Stimulated activated CD8-positive, alpha-beta memory T cell treated with anti-CD3 and anti-CD28 coated beads, Interleukin-7, amount 100 ng/mL, for 48 hours (primary cell): ENCODE results near the gene C10orf71.

Experiments
- DNase-seq, 2 donors: peaks; one replicate each; pipeline ENCODE4 v3.0.0-alpha.2; 2020; ENCODE audit warnings: low read depth in 1 of 2; ENCODE audit errors: extremely low read depth in 1 of 2

C10orf71 gene

DNA sequence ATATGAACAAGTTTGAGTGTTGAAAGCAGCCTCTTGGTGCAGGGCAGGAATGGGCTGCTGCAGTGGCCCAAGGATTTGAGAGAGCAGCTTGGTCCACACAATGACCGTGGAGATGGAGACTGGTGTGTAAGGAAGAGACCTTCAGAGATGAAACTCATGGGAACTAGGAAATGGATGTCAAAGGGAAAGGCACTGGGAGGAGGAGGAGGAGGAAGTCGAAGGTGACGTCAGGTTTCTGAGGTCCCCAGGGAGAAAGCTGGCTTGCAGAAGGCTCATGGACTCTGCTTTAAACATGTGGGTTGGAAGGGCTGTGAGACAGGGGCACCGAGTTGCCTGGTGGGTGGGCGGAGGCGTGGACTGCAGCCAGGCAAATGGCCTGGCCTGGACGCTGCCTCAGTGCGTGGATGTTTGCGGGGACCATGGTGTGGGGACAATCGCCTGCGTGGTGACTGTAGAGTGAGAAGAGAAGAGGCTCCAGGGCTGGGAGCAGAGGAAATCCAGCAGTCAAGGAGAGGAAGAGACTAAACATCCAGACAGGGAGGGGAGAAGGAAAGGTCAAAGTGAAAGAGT lies 14.6 kb downstream of the C10orf71 start:
- no peak for DNase-seq

DNA sequence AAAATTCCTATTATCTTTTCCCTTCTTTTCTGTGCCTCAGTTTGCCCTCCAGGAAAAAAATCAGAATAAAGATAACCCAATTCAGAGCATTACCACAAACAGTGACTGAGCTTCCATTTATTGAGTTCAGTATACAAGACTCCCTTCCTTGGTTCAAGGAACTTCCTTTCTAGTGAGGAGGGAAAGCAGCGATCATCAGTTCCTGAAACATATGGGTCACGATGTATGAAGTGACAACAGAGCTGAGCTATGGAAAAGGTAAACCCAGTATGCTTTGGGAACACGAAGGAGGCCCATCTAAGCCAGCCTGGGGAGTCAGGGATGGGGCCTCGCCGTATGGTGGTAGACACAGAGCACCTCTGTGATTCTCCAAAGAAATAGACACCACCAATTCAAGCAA lies 15.8 kb downstream of the C10orf71 start:
- no peak for DNase-seq

DNA sequence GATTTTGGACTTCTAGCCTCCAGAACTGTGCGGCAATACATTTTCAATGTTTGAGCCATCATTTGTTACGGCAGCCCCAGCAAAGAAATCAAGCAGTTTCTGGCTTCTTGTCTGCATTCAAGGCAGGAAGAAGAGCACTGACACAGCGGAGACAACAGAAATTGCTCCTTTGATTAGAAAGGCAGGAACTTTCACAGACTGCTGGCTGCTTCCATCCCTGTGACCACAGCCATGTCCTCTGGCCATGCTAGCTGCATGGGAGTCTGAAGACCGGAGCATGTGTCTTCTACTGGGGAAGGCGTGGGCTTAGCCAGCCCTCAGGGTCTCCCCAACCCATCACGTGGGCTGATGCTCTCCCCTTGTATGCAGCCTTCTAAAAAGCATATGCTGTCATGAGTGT lies 19.1 kb downstream of the C10orf71 start:
- DNase-seq, result no peak

DNA sequence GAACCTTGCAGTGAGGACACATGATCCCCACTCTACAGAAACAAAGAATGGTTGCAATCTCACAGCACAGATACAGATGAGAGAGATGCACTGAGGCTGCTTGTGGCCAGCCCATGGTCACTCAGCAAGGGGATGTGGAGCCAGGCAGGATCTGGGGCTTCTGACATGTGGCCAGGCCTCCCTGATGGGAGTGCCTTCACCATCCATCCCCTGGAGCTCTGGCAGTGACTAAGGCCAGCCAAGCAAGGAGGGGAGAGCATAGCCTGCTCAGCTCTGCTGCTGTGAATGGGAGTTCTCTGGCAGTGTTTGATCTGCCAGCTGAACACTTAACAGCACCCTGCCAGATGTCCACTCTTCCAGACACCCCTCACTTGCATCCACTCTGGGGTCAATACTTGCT lies 19.8 kb downstream of the C10orf71 start:
- no peak for DNase-seq

DNA sequence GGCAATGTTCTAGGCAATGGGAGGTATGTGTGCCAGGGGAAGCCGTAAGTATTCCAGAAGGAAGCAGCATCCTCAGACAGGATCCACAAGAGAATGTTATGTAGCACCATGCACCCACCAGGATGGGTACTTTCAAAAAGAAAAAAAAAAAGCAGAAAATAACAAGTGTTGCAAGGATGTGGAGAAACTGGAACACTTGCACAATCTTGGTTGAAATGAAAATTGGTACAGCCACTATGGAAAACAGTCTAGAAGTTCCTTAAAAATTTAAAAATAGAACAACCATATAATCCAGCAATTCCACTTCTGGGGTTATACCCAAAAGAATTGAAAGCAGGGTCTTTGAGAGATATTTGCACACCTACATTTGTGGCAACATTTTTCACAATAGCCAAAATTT lies 20.2 kb downstream of the C10orf71 start:
- no peak for DNase-seq

DNA sequence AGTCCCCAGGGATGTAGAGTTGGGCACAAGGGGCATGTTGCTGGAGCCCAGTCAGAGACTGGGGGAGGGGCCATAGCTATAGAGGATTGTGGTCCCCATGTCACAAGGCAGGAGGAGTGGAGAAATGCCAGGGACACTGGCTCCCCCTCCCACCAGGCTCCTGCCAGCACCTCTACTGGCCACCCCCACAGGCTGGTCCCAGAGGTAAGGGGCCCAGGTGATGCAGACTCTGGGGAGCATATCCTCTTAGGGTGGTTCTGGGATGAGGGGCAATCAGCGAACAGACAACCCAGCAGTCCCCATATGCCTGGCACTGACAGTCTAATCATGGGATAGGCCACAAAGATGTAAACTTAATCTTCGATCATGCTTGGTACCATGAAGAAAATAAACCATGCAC lies 21.2 kb downstream of the C10orf71 start:
- DNase-seq, result no peak

DNA sequence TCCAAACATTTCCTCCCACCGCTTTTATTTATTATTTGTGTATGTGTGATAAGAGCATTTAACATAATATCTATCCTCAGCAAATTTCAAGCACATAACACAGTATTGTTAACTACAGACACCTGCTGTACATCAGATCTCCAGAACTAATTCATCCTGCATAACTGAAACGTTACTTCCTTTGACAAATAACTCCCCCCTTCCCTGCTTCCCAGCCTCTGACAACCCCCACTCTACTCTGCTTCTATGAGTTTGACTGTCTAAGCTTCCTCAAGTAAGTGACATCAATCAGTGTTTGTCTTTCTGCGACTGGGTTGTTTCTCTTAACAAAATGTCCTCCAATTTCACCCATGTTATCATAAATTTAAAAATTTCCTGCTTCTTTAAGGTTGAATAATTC lies 22.1 kb downstream of the C10orf71 start:
- no peak for DNase-seq

DNA sequence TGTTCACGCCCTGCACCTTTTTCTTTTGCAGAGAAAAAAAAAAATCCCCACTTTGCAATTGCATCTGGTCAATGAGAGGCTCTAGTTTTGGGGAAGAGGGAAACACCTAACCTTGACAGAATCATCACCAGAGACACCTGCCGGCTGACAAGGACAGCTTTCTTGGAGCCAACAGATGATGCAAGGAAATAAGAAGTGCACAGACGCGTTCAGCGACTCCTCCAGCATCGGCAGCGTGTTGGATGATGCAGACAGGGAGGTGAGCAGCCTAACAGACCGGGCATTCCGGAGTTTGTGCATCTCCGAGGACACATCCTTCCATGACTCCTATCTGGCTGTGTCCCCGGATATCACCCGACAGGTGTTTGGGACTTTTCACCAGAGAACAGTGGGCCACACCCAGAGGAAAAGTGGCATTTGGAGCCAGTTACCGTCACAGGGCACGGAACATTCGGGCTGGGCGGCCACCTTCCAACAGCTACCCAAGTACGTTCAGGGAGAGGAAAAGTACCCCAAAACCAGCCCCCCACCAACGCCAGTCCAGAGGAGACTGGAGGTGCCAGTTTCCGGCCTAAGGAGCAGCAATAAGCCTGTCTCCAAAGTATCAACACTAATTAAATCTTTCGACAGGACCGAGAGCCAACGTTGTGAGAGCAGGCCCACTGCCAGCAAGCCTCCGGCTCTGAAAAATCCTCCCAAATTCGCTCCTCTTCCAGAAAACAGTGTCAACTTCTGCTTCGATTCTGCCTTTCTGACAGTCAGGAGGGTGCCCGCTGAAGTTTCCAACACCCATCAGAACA lies 23.6 kb downstream of the C10orf71 start:
- DNase-seq, result no peak

DNA sequence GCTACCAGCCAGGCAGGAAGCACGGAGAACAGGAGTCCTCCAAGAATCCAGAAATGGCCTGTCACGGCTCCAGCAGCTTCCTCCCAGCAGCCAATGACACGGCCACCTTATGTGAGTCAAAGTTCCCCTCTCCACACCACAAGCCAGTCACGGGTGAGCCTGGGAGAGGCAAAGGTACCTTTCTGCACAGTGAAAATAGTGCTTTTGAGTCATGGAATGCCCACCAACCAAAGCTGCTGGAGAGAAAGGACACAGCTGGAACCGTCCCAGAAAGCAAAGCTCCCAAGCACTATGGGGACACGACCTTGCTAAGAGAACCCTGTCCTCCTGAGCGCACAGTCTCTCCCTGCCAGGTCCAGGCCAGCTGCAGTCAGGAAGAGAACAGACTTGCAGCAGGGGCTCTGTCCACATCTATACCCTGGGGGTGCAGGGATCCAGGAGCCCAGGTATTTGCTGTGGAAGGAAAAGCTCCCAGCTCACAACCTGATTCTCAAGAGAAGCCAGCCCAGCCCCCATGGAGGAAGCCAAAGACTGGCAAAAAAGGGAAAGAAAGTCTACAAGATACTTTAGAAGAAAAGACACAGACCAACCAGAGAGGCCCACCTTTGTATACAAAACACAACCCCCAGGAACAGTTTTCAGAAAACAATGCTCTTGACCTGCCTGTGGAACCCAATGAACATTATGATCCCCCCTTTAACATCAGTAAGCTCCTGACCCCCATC lies 24.4 kb downstream of the C10orf71 start:
- DNase-seq, result no peak

DNA sequence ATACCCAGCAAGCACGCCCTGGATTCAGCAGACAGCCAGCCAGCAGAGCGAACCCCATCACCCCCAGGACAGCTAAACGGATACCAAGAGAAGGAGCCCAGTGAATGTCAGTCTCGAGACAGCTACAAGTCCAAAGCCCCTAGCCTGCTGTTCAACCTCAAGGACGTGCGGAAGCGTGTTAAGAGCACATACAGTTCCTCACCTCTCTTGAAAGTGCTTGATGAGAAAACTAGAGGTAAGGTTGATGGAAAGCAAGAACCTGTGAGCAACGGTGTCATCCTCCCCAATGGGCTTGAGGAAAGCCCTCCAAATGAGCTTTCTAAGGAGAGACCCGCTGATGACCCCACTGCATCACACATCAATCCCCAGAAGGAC lies 24.9 kb downstream of the C10orf71 start:
- no peak for DNase-seq

DNA sequence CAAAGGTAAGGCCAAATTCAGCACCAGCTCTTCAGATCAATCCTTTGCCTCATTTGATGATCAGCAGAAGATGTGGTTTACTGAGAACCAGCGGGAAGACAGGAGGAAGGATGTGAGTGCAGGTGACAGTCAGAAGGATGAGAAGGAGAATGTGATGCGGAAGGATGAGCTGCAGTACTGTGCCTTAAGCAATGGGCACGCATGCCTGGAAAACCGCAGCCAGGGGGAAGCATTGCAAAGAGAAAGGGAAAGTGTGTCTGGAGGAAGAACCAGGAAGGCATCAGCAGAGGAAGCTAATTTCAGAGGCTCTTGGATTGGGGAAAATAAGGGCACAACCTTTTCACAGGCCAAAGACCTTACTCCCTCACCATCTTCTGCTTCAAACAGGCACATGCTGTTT lies 25.7 kb downstream of the C10orf71 start:
- DNase-seq, result no peak

DNA sequence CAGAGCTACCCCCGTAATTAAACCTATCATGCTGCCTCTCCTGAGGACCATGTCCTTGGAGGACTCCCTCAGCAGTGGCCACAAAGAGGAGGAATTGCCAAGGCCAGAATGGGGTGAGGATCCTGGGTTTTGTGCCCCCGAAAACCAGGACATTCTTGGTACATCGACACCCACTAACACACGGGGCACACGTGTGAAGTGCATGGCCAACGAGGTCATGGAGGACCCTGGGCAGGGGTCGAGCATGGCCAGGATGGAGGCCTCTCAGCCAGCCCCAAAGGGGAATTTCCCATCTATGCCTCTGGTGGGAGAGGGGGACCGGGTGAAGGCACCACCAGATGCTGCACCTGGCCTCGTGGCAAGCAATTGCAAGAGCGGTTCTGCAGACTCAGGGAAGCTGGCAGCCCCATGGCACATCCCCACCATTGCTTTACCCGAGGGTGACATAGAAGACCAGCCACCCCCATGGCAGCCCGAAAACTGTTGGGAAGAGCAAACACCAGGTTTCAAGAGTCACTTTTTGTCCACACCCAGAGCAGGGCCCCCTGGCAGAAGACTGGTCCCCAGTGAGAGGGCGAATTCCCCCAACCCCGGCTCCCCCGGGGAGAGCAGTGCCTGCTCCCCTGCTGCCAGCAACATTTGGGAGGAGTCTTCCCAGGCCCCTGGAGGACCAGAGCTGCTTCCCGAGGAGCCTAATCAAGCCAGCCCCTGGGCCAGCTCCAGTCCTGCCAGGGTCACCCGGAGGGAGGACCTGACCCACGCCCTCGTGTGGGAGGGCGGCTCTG lies 26.4 kb downstream of the C10orf71 start:
- DNase-seq, result no peak

DNA sequence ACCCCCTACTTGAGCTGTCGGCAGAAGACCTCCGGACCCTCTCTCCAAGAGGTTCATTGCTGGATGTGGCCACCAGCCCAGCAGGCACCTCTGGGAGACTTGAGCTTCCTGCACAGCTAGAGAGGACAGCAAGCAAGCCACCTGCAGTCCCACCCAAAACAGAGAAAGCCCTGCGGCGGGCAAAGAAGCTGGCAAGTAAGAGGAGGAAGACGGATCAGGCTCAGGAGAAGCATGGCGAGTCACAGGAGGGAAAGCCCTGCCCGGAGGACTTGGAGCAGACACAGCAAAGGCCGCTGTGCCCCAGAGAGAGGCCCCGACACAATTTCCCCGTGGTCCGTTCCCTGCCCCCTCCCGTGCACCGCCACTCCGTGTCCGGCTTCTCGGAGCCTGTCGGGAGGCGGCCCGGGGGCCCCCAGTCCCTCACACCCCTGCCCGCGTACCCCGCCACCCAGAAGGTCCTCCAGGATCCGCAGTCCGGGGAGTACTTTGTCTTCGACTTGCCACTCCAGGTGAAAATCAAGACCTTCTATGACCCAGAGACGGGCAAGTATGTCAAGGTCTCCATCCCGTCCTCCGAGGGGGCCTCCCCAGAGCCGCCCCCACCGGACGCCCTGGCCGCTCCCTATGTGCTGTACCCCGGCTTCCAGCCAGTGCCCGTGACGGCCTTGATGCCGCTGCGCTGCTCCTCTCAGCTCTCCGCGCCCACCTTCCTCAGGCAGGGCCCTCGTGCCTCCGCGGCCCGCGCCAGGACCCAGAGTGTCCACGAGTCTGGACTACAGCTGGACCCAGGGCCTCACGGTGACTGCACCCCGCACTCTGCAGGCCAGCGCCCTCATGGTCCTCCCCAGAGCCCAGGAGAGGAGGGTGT lies 27.2 kb downstream of the C10orf71 start:
- no peak for DNase-seq

DNA sequence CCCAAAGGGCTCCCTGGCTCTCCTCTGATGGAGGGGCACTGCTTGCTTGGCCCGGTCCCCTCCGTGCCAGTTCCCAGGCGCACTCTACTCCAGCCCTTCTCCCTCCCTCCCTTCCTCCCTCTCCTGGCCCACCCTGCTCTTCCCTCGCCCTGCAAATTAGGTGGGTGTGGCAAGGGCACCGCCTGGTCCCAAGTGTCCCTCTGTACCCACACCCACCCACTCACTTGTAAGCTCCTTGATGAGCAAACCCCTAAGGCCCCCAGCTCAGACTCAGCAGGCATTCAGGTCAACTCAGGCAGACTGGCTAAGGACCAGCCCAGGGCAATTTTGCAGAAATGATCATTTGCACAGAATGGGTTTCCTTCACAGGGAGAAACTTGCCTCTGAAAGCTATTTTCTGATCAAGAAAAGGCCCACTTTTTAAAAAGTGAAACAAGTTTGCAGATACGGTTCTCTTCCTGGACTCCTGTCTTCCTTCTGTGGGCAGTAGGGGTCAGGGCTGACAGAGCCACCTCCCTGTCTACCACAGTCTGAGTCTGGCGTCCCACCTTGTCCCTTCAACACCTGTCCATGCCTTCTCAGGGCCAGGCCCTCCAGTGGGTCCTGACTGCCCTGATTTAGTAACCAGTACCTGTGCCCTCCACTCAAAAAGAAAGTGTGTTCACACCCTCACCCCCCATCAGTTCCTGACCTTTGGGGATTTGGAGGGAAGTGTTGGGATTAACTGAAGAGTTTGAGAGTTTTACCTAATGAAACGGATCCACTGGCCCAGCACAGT lies 28.3 kb downstream of the C10orf71 start:
- DNase-seq, result no peak

DNA sequence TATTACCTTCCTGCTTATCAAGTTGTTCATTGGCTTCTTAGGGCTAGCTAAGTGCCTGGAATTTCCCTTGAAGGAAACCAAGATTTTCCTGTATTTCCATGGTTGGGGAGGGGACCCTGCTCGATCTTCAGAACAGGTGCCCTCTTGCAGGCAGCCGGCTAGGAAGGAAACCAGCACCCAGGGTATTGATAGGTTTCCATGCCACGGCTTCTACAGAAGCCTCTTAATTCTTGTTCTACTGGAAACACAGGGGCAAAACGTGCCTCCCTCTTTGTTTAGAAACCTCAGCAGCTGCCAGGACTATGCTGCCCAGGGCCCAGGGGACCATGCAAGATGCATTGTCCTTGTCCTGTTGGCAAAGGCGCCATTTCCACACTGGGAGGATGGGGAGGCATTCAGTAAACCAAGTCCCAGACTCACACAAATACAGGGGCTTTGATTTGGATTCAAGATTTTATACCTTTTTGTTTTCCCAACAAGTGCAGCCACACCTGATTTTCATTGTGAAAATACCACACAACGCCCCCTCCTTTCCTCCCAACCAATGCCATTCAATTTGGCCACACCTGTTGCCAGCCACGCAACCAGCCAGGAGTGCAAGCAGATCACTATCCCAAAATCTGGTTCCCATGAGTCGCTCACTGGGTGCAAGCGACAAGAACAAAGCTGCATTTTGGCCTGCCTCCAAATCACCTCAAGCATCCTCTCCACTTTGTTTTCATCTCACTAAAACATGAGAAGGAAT lies 29.6 kb downstream of the C10orf71 start:
- no peak for DNase-seq

DNA sequence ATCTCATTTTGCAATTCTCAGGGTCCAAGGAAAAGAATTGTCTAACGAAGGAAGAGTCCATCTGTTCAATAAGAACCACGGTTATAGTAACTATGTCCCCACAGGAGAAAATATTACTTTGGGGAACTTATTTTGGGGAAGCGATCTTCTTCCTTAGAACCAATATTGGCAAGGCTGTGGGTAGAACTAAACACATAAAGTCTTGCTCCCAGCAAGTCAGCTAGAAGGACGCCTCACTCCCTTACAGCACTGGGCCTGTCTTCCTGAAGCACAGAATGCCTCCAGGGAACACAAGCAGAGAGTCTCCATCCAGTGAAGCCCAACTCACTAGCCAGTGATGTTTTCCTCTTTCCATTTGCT lies 30.2 kb downstream of the C10orf71 start:
- no peak for DNase-seq

DNA sequence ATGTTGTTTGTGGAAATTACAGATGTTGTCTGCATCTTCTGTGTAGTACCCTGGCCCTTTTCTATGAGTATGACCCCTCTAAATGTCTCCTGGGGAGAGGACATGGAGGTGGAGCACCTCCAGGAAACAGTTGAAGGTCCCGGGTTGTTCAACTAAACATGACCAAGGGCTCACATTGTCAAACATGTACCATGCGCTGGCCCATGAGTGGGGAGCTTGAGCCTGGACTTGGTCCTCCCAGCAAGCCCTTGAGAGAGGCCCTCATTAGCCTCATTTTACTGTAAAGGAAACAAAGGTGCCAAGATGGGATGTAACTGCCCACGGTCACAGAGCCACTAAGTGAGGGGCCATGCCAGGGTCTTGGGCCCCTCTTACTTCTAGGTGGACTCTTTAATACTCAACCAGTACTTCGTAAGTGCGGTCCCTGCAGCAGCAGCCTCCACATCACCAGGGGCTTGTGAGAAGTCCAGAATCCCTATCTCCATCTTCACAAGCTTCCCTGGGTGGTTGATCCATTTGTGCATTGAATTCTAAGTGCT lies 31.2 kb downstream of the C10orf71 start:
- DNase-seq, result no peak

DNA sequence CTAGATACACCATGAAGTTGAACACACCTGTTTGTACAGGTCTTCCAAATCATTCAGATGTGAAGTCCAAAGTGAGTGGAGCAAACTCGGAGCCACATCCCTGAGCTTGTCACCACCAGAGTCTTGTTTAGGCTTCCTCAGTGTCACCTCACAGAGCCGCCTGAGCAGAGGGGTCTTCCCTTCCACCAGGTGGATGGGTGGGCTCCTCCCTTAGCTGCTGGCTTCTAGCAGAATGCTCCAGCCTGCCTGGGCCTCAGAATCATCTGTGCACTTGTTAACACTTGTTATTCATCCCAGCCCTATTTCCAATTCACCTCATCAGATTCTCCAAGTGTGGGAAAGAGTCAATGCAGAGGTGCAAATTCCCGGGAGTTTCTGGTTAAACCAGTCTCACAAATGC lies 32.5 kb downstream of the C10orf71 start:
- DNase-seq, result no peak

DNA sequence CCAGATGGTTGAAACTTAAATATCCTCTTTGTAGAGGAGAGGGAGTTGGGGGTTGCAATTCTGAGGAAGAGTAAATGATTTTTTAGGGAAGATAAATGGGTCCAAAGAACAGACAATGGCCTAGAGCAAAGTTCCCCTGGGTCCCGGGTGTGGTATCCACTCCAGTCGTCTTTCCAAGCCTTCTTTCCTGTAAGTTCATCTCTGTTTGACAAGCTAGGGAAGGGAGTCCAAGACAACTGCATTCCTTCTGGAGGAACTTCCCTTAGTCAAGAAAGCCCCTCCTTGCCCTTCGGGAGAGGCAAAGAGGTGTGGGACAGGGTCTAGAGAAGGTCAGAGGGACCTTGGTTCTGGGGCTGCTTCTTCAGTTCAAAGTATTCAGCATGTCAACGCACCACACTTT lies 33.4 kb downstream of the C10orf71 start:
- no peak for DNase-seq
